PFSK-1 (cell line): ENCODE measurements around the gene IFNGR2.

Experiments
- FOXP2 ChIP-seq: optimal IDR thresholded peaks from 2 replicates; pipeline ENCODE3; 2011; ENCODE audit warnings: borderline replicate concordance, control low read depth, inconsistent platforms; ENCODE audit not compliant: insufficient read depth; ENCODE audit errors: extremely low read length, extremely low read depth
- POLR2AphosphoS5 ChIP-seq: IDR thresholded peaks from 2 replicates; pipeline ENCODE4 v1.6.1; 2012; ENCODE audit warnings: low read depth, mild to moderate bottlenecking, control low read depth, low read length, moderate library complexity
- SIN3A ChIP-seq: IDR thresholded peaks from 2 replicates; pipeline ENCODE4 v1.6.1; 2012; ENCODE audit warnings: mild to moderate bottlenecking, low read length, moderate library complexity, borderline replicate concordance; ENCODE audit not compliant: insufficient read depth
- TAF1 ChIP-seq: IDR thresholded peaks from 2 replicates; pipeline ENCODE4 v1.6.1; 2012; ENCODE audit warnings: low read length, control low read depth, borderline replicate concordance; ENCODE audit not compliant: insufficient read depth
- TF ChIP-seq, protein P1 (sequence below), 2 experiments: IDR thresholded peaks; 2 replicates each; pipeline versions ENCODE4 v1.6.1 to v1.8.0; 2011 to 2012; ENCODE audit warnings: low read depth in 2 of 2, low read length in 2 of 2, control low read depth in 1 of 2, inconsistent platforms in 1 of 2, mild to moderate bottlenecking in 1 of 2, moderate library complexity in 1 of 2; ENCODE audit not compliant: insufficient read depth in 1 of 2

The IFNGR2 gene

DNA sequence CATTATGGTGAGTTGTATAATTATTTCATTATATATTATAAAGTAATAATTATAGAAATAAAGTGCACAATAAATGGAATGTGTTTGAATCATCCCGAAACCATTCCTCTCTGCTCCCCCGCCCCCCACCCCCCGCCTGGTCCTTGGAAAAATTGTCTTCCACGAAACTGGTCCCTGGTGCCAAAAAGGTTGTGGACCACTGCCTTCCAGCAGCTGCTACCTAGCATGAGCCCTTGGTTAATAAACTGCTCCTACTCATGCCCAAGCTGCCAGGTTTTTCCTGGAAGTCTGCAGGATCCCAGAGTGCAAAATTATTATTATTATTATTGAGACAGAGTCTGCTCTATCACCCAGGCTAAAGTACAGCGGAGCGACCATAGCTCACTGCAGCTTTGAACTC, 6.8 kb upstream of the IFNGR2 start:
- TF ChIP-seq SIN3A (no peak), FOXP2 (no peak), TAF1 (no peak), POLR2AphosphoS5 (no peak)
- TF ChIP-seq, protein P1, sequence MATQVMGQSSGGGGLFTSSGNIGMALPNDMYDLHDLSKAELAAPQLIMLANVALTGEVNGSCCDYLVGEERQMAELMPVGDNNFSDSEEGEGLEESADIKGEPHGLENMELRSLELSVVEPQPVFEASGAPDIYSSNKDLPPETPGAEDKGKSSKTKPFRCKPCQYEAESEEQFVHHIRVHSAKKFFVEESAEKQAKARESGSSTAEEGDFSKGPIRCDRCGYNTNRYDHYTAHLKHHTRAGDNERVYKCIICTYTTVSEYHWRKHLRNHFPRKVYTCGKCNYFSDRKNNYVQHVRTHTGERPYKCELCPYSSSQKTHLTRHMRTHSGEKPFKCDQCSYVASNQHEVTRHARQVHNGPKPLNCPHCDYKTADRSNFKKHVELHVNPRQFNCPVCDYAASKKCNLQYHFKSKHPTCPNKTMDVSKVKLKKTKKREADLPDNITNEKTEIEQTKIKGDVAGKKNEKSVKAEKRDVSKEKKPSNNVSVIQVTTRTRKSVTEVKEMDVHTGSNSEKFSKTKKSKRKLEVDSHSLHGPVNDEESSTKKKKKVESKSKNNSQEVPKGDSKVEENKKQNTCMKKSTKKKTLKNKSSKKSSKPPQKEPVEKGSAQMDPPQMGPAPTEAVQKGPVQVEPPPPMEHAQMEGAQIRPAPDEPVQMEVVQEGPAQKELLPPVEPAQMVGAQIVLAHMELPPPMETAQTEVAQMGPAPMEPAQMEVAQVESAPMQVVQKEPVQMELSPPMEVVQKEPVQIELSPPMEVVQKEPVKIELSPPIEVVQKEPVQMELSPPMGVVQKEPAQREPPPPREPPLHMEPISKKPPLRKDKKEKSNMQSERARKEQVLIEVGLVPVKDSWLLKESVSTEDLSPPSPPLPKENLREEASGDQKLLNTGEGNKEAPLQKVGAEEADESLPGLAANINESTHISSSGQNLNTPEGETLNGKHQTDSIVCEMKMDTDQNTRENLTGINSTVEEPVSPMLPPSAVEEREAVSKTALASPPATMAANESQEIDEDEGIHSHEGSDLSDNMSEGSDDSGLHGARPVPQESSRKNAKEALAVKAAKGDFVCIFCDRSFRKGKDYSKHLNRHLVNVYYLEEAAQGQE (IDR thresholded peaks at IDR 0.05; ENCODE audit: insufficient read depth in 1 of 2, low read depth in 2 of 2, low read length in 2 of 2) = no peak

DNA sequence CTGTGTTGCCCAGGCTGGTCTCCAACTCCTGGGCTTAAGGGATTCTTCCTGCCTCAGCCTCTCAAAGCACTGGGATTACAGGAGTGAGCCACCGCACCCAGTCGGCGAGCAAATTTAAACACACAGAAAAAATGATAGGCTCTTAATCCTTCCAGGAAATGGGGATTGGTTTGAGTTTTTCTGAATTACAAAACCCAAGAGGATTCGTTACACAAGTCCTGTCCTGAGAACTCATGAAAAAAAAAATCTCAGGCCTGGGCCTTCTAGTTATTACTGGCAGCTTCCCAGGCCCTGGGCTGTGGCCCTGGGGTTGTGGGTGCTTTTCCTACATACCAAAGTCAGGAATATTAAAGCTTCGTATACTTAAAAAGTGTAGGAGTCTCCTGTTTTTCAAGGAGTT, 6.3 kb upstream of the IFNGR2 start:
- no peak for TF ChIP-seq TAF1
- TF ChIP-seq FOXP2 = no peak
- no peak for TF ChIP-seq POLR2AphosphoS5
- TF ChIP-seq SIN3A = no peak

DNA sequence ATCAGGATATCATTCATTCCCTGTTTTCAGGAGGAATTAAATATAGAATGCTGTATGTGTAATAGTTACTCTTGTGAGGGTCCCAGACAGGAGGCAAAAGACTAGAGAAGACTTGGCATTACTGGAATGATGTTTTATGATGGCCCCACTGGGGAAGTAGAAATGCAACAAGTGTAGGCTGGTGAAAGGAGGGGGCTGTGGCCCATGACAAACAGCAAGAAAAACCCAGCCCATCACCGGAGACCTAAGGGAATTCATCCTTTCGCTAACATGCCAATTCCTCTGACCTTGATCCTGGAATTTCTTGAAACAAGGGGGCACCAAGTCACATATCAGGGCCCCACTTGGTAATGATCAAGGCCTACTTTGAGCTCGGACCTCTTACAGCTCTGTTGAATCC, 5.5 kb upstream of the IFNGR2 start:
- TF ChIP-seq POLR2AphosphoS5 (no peak), FOXP2 (no peak), SIN3A (no peak), TAF1 (no peak)
- TF ChIP-seq, protein P1 (IDR thresholded peaks at IDR 0.05; ENCODE audit: insufficient read depth in 1 of 2, low read depth in 2 of 2, low read length in 2 of 2) = no peak

DNA sequence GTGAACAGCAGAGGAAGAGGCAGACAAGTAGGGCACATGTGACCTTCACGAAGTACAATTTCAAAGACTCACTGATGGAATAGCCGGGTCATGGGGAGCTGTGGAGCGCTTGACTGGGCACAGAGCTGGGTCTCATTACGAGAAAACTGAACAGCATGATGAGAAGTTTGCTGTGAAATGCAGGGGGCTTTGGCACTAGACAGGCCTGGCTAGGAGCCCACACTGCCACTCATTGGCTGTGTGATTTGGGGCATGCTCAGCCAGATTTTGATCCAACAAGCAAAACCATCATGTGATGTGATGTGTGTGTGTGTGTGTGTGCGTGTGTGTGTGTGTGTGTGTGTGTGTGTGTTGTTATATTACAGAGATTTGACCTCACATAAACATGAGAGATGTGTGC, 4.9 kb upstream of the IFNGR2 start:
- TF ChIP-seq SIN3A = no peak
- TF ChIP-seq, protein P1 (IDR thresholded peaks at IDR 0.05; ENCODE audit: insufficient read depth in 1 of 2, low read depth in 2 of 2, low read length in 2 of 2) = no peak
- no peak for TF ChIP-seq FOXP2
- no peak for TF ChIP-seq TAF1
- TF ChIP-seq POLR2AphosphoS5 = no peak

DNA sequence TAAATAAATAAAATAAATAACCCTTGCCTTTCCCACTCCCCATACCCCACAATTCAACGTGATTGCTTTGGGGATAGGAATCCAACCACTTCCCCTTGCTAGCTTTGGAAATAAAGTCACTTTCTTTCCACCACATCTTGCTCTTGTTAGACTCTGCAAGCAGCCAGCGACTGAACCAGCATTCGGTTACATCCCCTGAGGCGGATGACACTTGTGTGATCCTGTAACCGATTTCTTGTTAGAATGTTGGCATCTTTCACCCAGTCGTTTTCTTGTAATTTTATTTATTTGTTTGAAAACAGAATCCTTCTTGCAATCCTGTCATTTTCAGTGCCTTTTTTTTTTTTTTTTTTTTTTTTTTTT, 1.6 kb upstream of the IFNGR2 start:
- TF ChIP-seq SIN3A = no peak
- TF ChIP-seq FOXP2 = no peak
- TF ChIP-seq, protein P1 (IDR thresholded peaks at IDR 0.05; ENCODE audit: insufficient read depth in 1 of 2, low read depth in 2 of 2, low read length in 2 of 2) = no peak
- no peak for TF ChIP-seq POLR2AphosphoS5
- TF ChIP-seq TAF1 = no peak
